ENCODE data around the gene PLA2G2D. TPM values are rescaled to one million over a fixed set of nuclear protein-coding genes. Genes with fewer than 3 reads are reported as not detected.
A peak's percentile ranks its signal among the peaks of the same experiment; 100 is the strongest.

The PLA2G2D gene
- total and polyA plus RNA-seq, 8 donors, result 0.23 TPM; not detected in 7

DNA sequence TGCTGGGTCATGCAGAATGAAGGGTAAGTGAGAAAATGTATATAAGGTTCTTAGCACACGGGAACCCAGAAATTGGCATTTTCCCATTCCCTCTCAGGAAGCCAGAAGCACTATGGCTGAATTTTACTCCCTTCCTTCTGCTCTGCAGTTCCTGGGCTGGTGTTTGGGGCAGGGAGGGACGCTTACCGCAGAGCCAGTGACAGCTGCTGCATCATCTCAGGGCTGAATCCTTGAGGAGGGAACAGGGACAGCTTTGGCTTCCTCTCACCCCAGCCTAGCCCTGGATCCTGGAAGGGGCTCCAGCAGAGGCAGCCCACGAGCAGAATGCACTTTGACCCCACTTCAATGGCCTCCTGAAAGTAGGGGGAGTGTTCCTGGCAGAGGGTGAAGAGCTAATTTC lies 12.0 kb downstream of the PLA2G2D start:
- no peak overlapping the region for H3K4me3 ChIP-seq
- H3K4me1 ChIP-seq, result no peaks in the 10 kb centered on the region
- DNase-seq, result no peak
- WGBS, 5 donors, result 55 to 68% (median 60%) methylated on average over 4 of the region's 4 CpGs
- H3K9me3 ChIP-seq, result no peaks in the 10 kb centered on the region
- no peaks in the 10 kb centered on the region for H3K36me3 ChIP-seq
- intact Hi-C loops (cut with DNase I; ENCODE audit: low total_unique reads), result no loop called here
- TF ChIP-seq POLR2A (IDR thresholded peaks at IDR 0.05), result no peak
- TF ChIP-seq, protein P1, sequence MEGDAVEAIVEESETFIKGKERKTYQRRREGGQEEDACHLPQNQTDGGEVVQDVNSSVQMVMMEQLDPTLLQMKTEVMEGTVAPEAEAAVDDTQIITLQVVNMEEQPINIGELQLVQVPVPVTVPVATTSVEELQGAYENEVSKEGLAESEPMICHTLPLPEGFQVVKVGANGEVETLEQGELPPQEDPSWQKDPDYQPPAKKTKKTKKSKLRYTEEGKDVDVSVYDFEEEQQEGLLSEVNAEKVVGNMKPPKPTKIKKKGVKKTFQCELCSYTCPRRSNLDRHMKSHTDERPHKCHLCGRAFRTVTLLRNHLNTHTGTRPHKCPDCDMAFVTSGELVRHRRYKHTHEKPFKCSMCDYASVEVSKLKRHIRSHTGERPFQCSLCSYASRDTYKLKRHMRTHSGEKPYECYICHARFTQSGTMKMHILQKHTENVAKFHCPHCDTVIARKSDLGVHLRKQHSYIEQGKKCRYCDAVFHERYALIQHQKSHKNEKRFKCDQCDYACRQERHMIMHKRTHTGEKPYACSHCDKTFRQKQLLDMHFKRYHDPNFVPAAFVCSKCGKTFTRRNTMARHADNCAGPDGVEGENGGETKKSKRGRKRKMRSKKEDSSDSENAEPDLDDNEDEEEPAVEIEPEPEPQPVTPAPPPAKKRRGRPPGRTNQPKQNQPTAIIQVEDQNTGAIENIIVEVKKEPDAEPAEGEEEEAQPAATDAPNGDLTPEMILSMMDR (IDR thresholded peaks at IDR 0.05), result no peak
- no peak for TF ChIP-seq EP300 (IDR thresholded peaks at IDR 0.05)
- TF ChIP-seq POLR2AphosphoS5 (IDR thresholded peaks at IDR 0.05), result no peak
- peaks cover 0 to 9% (median 0%) of the 10 kb centered on the region in 3 donors for H3K27me3 ChIP-seq
- no peak overlapping the region for H3K27ac ChIP-seq

DNA sequence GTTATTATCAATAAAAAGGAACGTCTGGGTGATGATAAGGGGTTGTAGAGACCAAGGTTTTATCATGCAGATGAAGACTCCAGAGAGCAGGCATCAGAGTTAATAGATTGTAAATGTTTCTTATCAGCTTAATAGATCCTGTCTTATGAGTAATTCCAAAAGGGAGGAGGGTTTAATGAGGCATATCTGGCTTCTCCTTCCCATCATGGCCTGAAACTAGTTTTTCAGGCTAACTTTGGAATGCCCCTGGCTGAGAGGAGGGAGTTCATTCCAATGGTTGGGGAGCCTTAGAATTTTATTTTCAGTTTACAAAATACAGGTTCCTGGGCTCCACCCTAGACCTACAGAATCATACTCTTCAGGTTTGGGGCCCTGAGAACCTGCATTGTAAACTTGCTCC lies 13.5 kb downstream of the PLA2G2D start:
- H3K36me3 ChIP-seq, result no peaks in the 10 kb centered on the region
- peaks cover 0 to 9% (median 0%) of the 10 kb centered on the region in 3 donors for H3K27me3 ChIP-seq
- TF ChIP-seq EP300 (IDR thresholded peaks at IDR 0.05), result no peak
- TF ChIP-seq, protein P1 (IDR thresholded peaks at IDR 0.05), result no peak
- no peak for TF ChIP-seq POLR2AphosphoS5 (IDR thresholded peaks at IDR 0.05)
- no peak for TF ChIP-seq POLR2A (IDR thresholded peaks at IDR 0.05)
- 17 to 35% (median 29%) methylated on average over 1 of the region's 1 CpG for WGBS, 5 donors
- intact Hi-C loops (cut with DNase I; ENCODE audit: low total_unique reads), result no loop called here
- H3K27ac ChIP-seq, result no peak overlapping the region
- no peak overlapping the region for H3K4me3 ChIP-seq
- no peak for DNase-seq
- no peaks in the 10 kb centered on the region for H3K4me1 ChIP-seq
- H3K9me3 ChIP-seq, result no peaks in the 10 kb centered on the region

DNA sequence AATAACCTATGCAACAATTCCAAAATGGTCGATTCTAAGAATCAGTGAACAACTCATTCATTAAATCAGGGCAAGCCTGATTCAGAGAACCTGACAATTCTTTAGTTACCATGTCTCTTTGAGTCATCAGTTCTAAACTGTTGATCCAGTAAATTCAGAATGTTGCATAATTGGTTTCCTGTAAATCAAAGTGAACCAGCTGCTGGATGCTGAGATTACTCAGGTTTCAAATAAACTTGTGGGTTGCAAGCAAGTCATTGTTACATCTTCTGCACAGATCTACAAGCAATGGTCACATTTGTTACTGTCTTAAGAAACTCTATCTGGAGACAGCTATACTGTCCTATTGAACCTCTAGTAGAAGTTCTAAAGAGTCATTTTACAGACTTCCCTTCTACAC lies 16.5 kb downstream of the PLA2G2D start:
- Histone ChIP-seq H3K4me3 (no peak overlapping the region), H3K36me3 (no peaks in the 10 kb centered on the region), H3K4me1 (no peaks in the 10 kb centered on the region), H3K27ac (no peak overlapping the region), H3K9me3 (no peaks in the 10 kb centered on the region), H3K27me3 (peaks cover 0 to 9% (median 0%) of the 10 kb centered on the region in 3 donors)
- intact Hi-C loops (cut with DNase I; ENCODE audit: low total_unique reads), result no loop called here
- TF ChIP-seq POLR2AphosphoS5 (IDR thresholded peaks at IDR 0.05) (peak in 1 of 3 donors; percentile 27), POLR2A (IDR thresholded peaks at IDR 0.05) (no peak)
- WGBS, 5 donors, result 51 to 65% (median 64%) methylated on average over 1 of the region's 1 CpG
- no peak for DNase-seq

DNA sequence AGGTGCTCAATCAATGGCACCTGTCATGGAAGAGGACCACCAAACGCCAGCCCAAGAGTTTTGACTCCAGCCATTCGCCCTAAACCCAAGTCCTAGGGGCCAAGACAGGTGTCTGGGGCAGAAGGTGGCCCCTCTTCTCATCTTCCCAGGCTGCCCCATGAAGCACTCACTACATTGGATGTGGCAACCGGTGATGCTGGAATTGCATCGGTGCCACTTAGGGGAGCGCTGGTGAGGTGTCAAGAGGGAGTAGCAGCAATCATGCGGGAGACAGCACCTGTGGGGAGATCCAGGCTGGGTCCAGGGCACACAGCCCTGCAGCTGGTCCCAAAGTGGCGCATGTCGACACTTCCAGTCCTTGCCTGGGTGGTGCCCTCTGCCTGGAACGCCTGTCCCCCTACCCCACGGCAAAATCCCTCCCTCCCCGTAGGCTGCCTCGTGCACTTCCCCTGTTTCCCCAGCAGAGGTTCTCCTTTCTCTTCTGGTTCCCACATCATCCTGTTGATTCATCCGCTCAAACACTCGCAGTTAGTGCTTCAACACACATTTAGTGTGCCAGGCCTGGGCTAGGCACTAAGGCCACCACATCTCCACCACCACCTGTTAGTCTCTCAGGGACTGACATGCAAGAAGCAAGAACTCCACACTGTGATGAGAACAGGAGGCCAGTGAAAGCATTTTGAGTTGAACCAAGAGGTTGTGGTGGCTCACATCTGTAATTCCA lies 18.5 kb downstream of the PLA2G2D start:
- intact Hi-C loops (cut with DNase I; ENCODE audit: low total_unique reads), result no loop called here
- peaks cover 0 to 5% (median 0%) of the 10 kb centered on the region in 3 donors for H3K27me3 ChIP-seq
- peak; percentile 38 to 69 for DNase-seq

More for the DNA sequence above, 18.5 kb downstream of the PLA2G2D start:
- TF ChIP-seq POLR2A (IDR thresholded peaks at IDR 0.05) (no peak), EP300 (IDR thresholded peaks at IDR 0.05) (no peak), POLR2AphosphoS5 (IDR thresholded peaks at IDR 0.05) (no peak)
- TF ChIP-seq, protein P1 (IDR thresholded peaks at IDR 0.05), result peak in 5 of 7 experiments; percentile 54 to 83 (median 68)
- WGBS, 5 donors, result 39 to 48% (median 42%) methylated on average over 12 to 14 of the region's 14 CpGs
- peaks cover 0 to 5% (median 0%) of the 10 kb centered on the region in 4 donors for H3K9me3 ChIP-seq
- no peaks in the 10 kb centered on the region for H3K4me1 ChIP-seq
- H3K27ac ChIP-seq, result no peak overlapping the region
- no peaks in the 10 kb centered on the region for H3K36me3 ChIP-seq
- H3K4me3 ChIP-seq, result no peak overlapping the region
